Upper lobe of left lung (tissue), 6 donors: ENCODE results near the gene MBD5. TPM values are rescaled to one million over a fixed set of nuclear protein-coding genes. Genes with fewer than 3 reads are reported as not detected.
A peak's percentile ranks its signal among the peaks of the same experiment; 100 is the strongest.

Source experiments
- ATAC-seq, 2 donors: fragments of 200-7000 bp; cut with Tn5 transposase; one replicate each; pipeline ENCODE4 v1.9.1; 2022; ENCODE audit warnings: mild to moderate bottlenecking in 2 of 2, moderate library complexity in 2 of 2; ENCODE audit not compliant: low FRiP score in 2 of 2
- DNase-seq, 2 donors: peaks; one replicate each; pipeline ENCODE4 v3.0.0-alpha.2; 2019 to 2020
- H3K27ac ChIP-seq, 4 donors: fragments of 200-600 bp; sonication (generic); one replicate each; pipeline ENCODE4 v1.5.1; 2016 to 2019
- H3K27me3 ChIP-seq, 4 donors: fragments of 200-600 bp; sonication (generic); one replicate each; pipeline ENCODE4 v1.5.1; 2017 to 2019
- H3K36me3 ChIP-seq, 4 donors: fragments of 200-600 bp; sonication (generic); one replicate each; pipeline ENCODE4 v1.5.1; 2016 to 2019
- H3K4me1 ChIP-seq, 4 donors: fragments of 200-600 bp; sonication (generic); one replicate each; pipeline ENCODE4 v1.5.1; 2018 to 2019
- H3K4me3 ChIP-seq, 4 donors: fragments of 200-600 bp; sonication (generic); one replicate each; pipeline ENCODE4 v1.5.1; 2017 to 2019; ENCODE audit warnings: mild to moderate bottlenecking in 2 of 4, moderate library complexity in 1 of 4
- H3K9me3 ChIP-seq, 4 donors: fragments of 200-600 bp; sonication (generic); one replicate each; pipeline ENCODE4 v1.5.1; 2018 to 2019
- EP300 ChIP-seq, 4 donors: sonication (generic); formaldehyde crosslinking; IDR thresholded peaks; one replicate each; pipeline ENCODE4 v1.5.1; 2017; ENCODE audit warnings: antibody characterized with exemption in 4 of 4, control low read depth in 2 of 4
- POLR2A ChIP-seq, 4 donors: fragments of 450-650 bp; IDR thresholded peaks; one replicate each; pipeline ENCODE4 v1.5.1; 2016 to 2017; ENCODE audit warnings: antibody characterized with exemption in 4 of 4, mild to moderate bottlenecking in 2 of 4
- POLR2AphosphoS5 ChIP-seq, 2 donors: sonication (generic); formaldehyde crosslinking; IDR thresholded peaks; one replicate each; pipeline ENCODE4 v1.5.1; 2017; ENCODE audit warnings: antibody characterized with exemption in 2 of 2
- WGBS, 2 donors: methylation state at CpG; one replicate each; pipeline ENCODE4 v1.1.5; 2017 to 2018; 5-methylcytosine and 5-hydroxymethylcytosine counted together
- total RNA-seq, 6 donors: library from RNA; depleted of rRNA in 4 of 6; stranded (reverse); fragments of >200 nt in 4 of 6; gene quantifications; one replicate each; pipeline versions ENCODE4 v1.1.0 to v1.2.1, GENCODE V29; 2016 to 2021
- TF ChIP-seq, protein P1 (sequence below), 6 experiments: fragments of 450-650 bp in 4 of 6; fragments of 200-600 bp in 2 of 6; sonication (generic) in 2 of 6; IDR thresholded peaks; one replicate each; pipeline ENCODE4 v1.5.1; 2016 to 2019; ENCODE audit warnings: antibody characterized with exemption in 6 of 6
- donor health status: DM: no; HTN: no; CAD: no; lungs with moderate emphysema.
- donor health status: DM: no; HTN: yes; CAD: no; lungs with severe emphysema.

Gene MBD5
- total RNA-seq, 6 donors from 2014 or later: 22.6 to 99.5 (median 27.5) TPM

GRCh38 chr2:148490840-148491439, 470.0 kb downstream of the MBD5 start:
- WGBS, 2 donors: 89 to 95% methylated on average over 4 of the region's 4 CpGs
- DNase-seq (no peak), ATAC-seq (no peak)
- Histone ChIP-seq H3K4me3 (no peak overlapping the region), H3K9me3 (no peaks in the 10 kb centered on the region), H3K27me3 (no peaks in the 10 kb centered on the region), H3K4me1 (no peaks in the 10 kb centered on the region), H3K36me3 (peaks cover 0 to 8% (median 4%) of the 10 kb centered on the region in 4 donors), H3K27ac (no peak overlapping the region)
- no peak for TF ChIP-seq EP300 (IDR thresholded peaks at IDR 0.05)
- no peak for TF ChIP-seq POLR2AphosphoS5 (IDR thresholded peaks at IDR 0.05)
- TF ChIP-seq, protein P1, sequence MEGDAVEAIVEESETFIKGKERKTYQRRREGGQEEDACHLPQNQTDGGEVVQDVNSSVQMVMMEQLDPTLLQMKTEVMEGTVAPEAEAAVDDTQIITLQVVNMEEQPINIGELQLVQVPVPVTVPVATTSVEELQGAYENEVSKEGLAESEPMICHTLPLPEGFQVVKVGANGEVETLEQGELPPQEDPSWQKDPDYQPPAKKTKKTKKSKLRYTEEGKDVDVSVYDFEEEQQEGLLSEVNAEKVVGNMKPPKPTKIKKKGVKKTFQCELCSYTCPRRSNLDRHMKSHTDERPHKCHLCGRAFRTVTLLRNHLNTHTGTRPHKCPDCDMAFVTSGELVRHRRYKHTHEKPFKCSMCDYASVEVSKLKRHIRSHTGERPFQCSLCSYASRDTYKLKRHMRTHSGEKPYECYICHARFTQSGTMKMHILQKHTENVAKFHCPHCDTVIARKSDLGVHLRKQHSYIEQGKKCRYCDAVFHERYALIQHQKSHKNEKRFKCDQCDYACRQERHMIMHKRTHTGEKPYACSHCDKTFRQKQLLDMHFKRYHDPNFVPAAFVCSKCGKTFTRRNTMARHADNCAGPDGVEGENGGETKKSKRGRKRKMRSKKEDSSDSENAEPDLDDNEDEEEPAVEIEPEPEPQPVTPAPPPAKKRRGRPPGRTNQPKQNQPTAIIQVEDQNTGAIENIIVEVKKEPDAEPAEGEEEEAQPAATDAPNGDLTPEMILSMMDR (IDR thresholded peaks at IDR 0.05): no peak
- no peak for TF ChIP-seq POLR2A (IDR thresholded peaks at IDR 0.05)

- H3K27me3 ChIP-seq: no peaks in the 10 kb centered on the region
- H3K36me3 ChIP-seq: peaks cover 0 to 8% (median 4%) of the 10 kb centered on the region in 4 donors
- H3K4me3 ChIP-seq: no peak overlapping the region
- DNase-seq (no peak), ATAC-seq (no peak)
- no peak overlapping the region for H3K27ac ChIP-seq
- H3K4me1 ChIP-seq: no peaks in the 10 kb centered on the region
- TF ChIP-seq POLR2AphosphoS5 (IDR thresholded peaks at IDR 0.05): no peak
- no peak for TF ChIP-seq POLR2A (IDR thresholded peaks at IDR 0.05)
- TF ChIP-seq, protein P1 (IDR thresholded peaks at IDR 0.05): no peak
- no peak for TF ChIP-seq EP300 (IDR thresholded peaks at IDR 0.05)
- WGBS, 2 donors: 51 to 60% methylated on average over 2 of the region's 2 CpGs
- H3K9me3 ChIP-seq: no peaks in the 10 kb centered on the region
Observed at GRCh38 chr2:148493822-148494563, 473.1 kb downstream of the MBD5 start.

DNA sequence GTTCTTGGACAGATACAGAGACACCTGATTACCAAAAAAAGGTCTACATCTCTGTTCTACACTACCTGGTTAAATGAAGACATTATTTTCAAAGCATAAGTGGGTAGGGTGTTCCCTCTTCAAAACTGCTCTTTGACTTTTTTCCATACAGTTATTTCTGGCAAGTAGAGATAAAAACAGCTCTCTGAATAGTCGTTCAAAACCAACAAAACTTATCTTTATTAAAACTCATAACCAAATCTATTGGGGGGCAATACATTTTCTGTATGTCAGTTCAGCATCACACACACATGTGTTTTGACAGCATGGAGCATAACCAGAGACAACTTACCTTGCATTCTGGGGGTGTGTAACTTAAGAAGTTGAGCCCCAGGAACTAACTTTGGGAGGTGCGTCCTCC, 474.7 kb downstream of the MBD5 start:
- ATAC-seq (no peak), DNase-seq (no peak)
- H3K9me3 ChIP-seq: no peaks in the 10 kb centered on the region
- WGBS, 2 donors: 68 to 76% methylated on average over 2 of the region's 2 CpGs
- no peak overlapping the region for H3K27ac ChIP-seq
- no peaks in the 10 kb centered on the region for H3K36me3 ChIP-seq
- H3K4me3 ChIP-seq: no peak overlapping the region
- H3K4me1 ChIP-seq: no peaks in the 10 kb centered on the region
- H3K27me3 ChIP-seq: no peaks in the 10 kb centered on the region
- TF ChIP-seq POLR2A (IDR thresholded peaks at IDR 0.05) (no peak), POLR2AphosphoS5 (IDR thresholded peaks at IDR 0.05) (no peak), EP300 (IDR thresholded peaks at IDR 0.05) (no peak)
- TF ChIP-seq, protein P1 (IDR thresholded peaks at IDR 0.05): no peak

- 46 to 50% methylated on average over 1 of the region's 1 CpG for WGBS, 2 donors
- Histone ChIP-seq H3K4me1 (no peaks in the 10 kb centered on the region), H3K36me3 (no peaks in the 10 kb centered on the region), H3K27ac (no peak overlapping the region), H3K27me3 (no peaks in the 10 kb centered on the region), H3K4me3 (no peak overlapping the region), H3K9me3 (no peaks in the 10 kb centered on the region)
- DNase-seq: no peak
- TF ChIP-seq EP300 (IDR thresholded peaks at IDR 0.05): no peak
- TF ChIP-seq, protein P1 (IDR thresholded peaks at IDR 0.05): no peak
- no peak for TF ChIP-seq POLR2AphosphoS5 (IDR thresholded peaks at IDR 0.05)
- no peak for TF ChIP-seq POLR2A (IDR thresholded peaks at IDR 0.05)
- ATAC-seq: peak in 1 of 2 donors; percentile 34
Observed at GRCh38 chr2:148501545-148501944, 480.7 kb downstream of the MBD5 start.
